AG08395 (cell line): ENCODE results near the gene NLRP1.

Source experiments
- DNase-seq: peaks from one replicate; pipeline ENCODE4 v3.0.0; 2012; ENCODE audit warnings: mixed read lengths, low spot score

NLRP1 gene

GRCh38 chr17:5473906-5474305 is 110.4 kb downstream of the NLRP1 start:
- DNase-seq, result no peak

GRCh38 chr17:5472511-5472910 is 111.8 kb downstream of the NLRP1 start:
- no peak for DNase-seq

GRCh38 chr17:5468075-5468473 is 116.2 kb downstream of the NLRP1 start:
- DNase-seq, result peak; percentile 7

GRCh38 chr17:5467416-5467815 is 116.9 kb downstream of the NLRP1 start:
- DNase-seq, result no peak

- no peak for DNase-seq
These were observed 118.0 kb downstream of the NLRP1 start for GRCh38 chr17:5466295-5466694.

GRCh38 chr17:5464717-5465507 is 119.4 kb downstream of the NLRP1 start:
- no peak for DNase-seq
